Diencephalon (tissue), 1 donor: Measurements from ENCODE around the gene GPATCH2. TPM values are rescaled to one million over a fixed set of nuclear protein-coding genes. Genes with fewer than 3 reads are reported as not detected.

Experiments used
- total RNA-seq: library from RNA; depleted of rRNA; stranded (reverse); fragments of >200 nt; gene quantifications from one replicate; pipeline ENCODE4 v1.2.3, GENCODE V29; 2014

GPATCH2 gene
- 36.2 TPM for total RNA-seq

GRCh38 chr1:217630711-217631591 is at the start of gene GPATCH2, which contains the start of gene SPATA17:
GPATCH2 (minus strand) TSS chr1:217631090; CDS start chr1:217630971, 119 bp downstream.
SPATA17 (plus strand) TSS chr1:217631344; CDS start chr1:217631379, 35 bp downstream.

Other genes with a start within 250 kb of the GPATCH2 start
- gene SPATA17, start 254 bp upstream of the GPATCH2 start, total RNA-seq = 13.4 TPM